Inferior parietal cortex (tissue), 1 donor: ENCODE measurements around the gene NPPC.
"Not testable (repeated sequence)": the region's sequence is repeated elsewhere in the genome, so short reads cannot be mapped to it uniquely, and the experiment has no call there.

Source experiments
- DNase-seq: peaks from one replicate; pipeline ENCODE4 v3.0.0-alpha.2; 2016; ENCODE audit errors: extremely low spot score

Gene NPPC

DNA sequence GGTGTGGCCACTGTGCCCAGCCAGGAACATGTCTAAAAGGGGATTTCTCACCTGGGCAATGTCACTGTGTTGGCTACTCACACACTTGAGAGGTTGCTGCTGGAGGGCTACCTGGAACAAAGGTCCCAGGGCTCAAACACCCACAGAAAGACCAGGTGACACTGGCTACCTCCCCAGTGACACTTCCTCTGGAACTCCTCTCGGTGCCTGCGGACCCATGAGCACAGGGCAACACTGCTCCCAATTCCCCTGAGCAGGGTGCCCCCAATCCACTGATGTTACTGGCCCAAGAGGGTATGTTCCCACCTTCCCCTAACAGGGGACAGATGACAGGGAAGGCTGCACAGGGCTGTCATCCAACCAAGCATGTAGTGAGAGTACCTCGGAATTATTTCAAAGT, 5.8 kb downstream of the NPPC start:
- DNase-seq: no peak

DNA sequence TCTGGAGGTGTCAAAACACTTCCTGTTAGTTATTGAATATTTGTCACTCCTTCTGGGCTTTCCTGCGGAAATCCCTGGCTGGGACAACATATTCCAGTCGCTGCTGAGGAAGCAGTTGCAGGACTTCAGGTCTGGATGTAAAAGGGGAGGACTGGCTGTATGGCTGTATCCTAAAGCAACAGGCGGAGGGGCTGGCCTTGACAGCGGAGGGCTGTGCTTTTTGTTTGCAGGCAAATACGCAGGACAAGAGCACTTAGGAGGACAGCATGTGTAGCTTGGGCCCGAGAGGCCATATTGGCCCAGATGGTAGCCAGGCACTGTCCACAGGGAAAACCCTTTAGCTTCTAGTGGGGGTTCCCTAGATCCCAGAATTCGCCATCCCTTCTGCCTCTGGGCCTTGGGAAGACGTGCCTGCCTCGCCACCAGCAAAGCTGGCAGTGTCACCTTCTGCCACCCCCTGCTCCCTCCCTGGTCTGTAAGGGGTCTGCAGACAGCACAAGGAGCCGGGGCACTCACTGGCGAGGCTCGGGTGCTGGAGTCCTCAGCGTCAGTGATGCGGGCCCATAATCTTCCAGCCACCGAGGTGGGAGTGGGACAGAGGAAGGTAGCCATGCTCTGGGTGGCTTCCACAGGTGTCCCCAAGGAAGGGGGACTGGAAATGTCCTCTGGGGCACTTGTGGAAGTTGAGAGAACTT, 6.7 kb downstream of the NPPC start:
- DNase-seq: no peak

- DNase-seq: no peak
Measured at GRCh38 chr2:231918501-231919330, 7.5 kb downstream of the NPPC start.

- peak; percentile 39 for DNase-seq
Measured at GRCh38 chr2:231917280-231918066, 8.7 kb downstream of the NPPC start.

DNA sequence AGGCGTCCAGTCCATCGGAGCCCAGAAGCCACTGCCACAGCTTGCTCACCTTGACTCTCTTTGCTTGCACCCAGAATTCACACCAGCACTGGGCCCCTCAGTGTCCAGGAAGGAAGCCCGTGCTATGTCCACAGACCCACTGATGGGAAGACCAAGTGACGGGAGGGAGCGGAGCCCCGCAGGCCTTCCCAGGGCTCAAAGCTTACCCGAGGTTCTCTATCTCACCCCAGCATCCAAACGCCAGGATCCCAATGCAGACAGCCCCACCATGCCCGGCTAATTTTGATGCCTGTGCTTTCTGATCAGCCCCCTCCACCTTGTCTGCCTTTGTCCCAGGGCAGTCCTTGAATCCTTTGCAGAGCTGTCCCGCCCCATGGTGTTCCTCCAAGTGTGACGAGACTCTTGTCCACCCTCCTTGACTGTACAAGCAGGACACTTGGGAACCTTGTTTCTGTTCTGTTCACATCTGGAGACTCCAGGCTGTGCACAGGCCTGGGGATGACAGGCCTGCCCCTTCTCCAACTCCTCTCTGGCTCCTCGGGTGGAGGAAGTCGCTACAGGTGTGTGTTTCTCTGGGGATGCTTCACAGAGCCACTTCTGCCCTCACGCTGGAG, 12.0 kb downstream of the NPPC start:
- no peak for DNase-seq

- no peak for DNase-seq
Measured at GRCh38 chr2:231911381-231911780, 14.8 kb downstream of the NPPC start.

DNA sequence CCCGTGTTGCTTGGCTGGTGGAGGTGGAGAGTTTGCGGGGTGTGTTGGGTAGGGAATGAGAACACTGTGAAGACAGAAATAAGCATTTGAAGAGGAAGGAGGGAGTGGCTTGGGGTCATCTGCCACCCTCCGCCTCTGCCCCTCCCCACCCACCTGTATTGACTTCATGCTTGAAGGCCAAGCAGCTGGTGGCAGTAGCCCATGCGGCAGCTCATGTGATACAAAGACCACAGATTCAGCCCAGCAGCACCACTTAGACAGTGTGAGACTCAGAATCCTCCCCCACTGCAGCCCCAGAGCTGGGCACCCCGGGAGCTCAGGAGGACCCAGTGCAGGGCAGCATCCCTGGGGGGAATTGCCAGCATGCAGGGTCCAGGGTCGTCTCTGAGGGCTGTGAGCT, 15.4 kb downstream of the NPPC start:
- DNase-seq: no peak

DNA sequence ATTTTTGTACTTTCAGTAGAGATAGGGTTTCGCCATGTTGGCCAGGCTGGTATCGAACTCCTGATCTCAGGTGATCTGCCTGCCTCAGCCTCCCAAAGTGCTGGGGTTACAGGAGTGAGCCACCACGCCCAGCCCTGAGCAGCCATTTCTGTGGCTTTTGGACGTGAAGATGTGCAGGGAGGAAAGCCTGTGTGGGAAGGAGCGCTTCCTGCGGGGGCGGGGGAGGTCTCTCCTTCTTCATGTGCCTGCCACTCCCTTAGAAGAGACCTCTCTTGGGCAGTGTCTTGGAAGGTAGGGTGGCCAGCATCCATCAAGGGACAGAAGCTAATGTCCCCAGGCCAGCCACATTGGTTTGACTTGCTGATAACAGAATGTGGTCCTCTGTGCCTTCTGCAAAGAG, 16.0 kb downstream of the NPPC start:
- DNase-seq: not testable (repeated sequence)

GRCh38 chr2:231909631-231910030, 16.6 kb downstream of the NPPC start:
- DNase-seq: no peak

GRCh38 chr2:231908584-231908983, 17.6 kb downstream of the NPPC start:
- no peak for DNase-seq

- no peak for DNase-seq
Measured at GRCh38 chr2:231907765-231908164, 18.4 kb downstream of the NPPC start.

GRCh38 chr2:231905026-231905425, 21.2 kb downstream of the NPPC start:
- no peak for DNase-seq

GRCh38 chr2:231904161-231904611, 22.0 kb downstream of the NPPC start:
- no peak for DNase-seq

- no peak for DNase-seq
Measured at GRCh38 chr2:231902598-231902997, 23.6 kb downstream of the NPPC start.

DNA sequence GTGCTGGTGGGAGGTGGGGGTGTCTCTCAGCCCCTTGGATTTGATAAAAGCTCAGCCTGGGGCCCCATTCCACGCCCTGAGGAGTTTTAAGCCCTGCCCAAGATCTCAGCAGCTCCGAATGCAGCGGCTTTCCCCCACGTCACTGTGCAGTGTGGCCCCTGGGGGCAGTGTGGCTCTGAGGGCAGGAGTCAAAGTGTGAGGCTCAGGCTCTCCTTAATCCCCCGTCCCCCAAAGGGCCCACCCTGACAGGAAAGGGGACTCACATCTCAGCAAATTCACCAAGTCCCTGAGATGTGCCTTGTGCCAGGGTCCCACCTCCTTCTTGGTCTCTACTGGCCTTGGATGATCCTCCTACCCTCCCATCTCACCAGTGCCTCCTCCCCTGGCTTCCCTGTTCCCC, 25.2 kb downstream of the NPPC start:
- no peak for DNase-seq

GRCh38 chr2:231900486-231900942, 25.7 kb downstream of the NPPC start:
- peak; percentile 28 for DNase-seq

DNA sequence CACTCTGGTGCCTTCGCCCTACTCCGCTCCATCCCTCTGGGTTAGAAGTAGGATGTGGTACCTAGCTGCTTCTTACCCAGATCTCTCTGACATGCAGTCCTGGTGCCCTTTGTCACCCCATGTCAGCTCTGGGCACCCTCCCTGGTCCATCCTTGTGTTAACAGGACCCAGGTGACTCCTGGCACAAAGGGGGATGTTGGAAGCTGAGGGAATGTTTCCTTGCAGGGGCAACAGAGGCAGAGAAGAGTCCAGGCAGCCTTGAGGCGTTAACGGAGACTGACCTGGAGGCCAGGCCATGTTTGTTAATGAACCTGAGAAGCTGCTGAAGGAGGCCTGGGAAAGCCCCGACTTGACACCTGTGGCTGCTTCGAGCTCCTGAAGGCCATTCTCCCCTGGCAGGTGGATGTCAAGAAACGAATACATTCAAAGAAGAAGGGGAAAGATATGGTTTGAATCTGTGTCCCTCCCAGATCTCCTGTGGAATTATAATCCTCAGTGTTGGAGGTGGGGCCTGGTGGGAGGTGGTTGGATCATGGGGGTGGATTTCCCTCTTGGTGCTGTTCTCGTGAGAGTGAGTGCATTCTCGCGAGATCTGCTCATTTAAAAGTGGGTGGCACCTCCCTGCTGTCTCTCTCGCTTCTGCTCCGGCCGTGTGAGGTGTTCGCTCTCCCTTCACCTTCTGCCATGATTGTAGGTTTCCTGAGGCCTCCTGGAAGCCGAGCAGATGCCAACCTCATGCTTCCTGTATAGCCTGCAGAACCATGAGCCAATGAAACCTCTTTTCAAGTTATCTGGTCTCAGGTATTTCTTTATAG, 31.4 kb downstream of the NPPC start:
- DNase-seq: no peak

- DNase-seq: no peak
Measured at GRCh38 chr2:231891514-231891905, 34.7 kb downstream of the NPPC start.

GRCh38 chr2:231890896-231891513, 35.2 kb downstream of the NPPC start:
- no peak for DNase-seq

- DNase-seq: no peak
Measured at GRCh38 chr2:231887756-231888155, 38.4 kb downstream of the NPPC start.
